Measurements from ENCODE around the gene ULK1. TPM values are rescaled to one million over a fixed set of nuclear protein-coding genes. Genes with fewer than 3 reads are reported as not detected.

ULK1 gene
- polyA plus RNA-seq, result 1.6 TPM

GRCh38 chr12:131894313-131894860 lies at the start of gene ULK1:
ULK1 (plus strand) TSS chr12:131894622; CDS start chr12:131895002, 380 bp downstream.
- peaks cover 2% of the 10 kb centered on the region for H3K36me3 Mint-ChIP-seq
- peaks cover 3 to 5% (median 4%) of the 10 kb centered on the region in 3 donors for H3K4me1 Mint-ChIP-seq
- H3K27ac Mint-ChIP-seq, result peak within 1 kb of the TSS; percentile 39 to 89 (median 86)
- H3K9me3 Mint-ChIP-seq, result no peaks in the 10 kb centered on the region
- H3K27me3 Mint-ChIP-seq, result no peaks in the 10 kb centered on the region
- peak within 1 kb of the TSS; percentile 82 to 95 (median 90) for H3K4me3 Mint-ChIP-seq

GRCh38 chr12:131844656-131845055 lies 49.8 kb upstream of the ULK1 start:
- H3K9me3 Mint-ChIP-seq, result no peaks in the 10 kb centered on the region
- no peak overlapping the region for H3K4me3 Mint-ChIP-seq

GRCh38 chr12:131845121-131845520 lies 49.3 kb upstream of the ULK1 start:
- Mint-ChIP-seq H3K4me3 (no peak overlapping the region), H3K4me1 (no peaks in the 10 kb centered on the region), H3K27ac (no peak overlapping the region), H3K27me3 (no peaks in the 10 kb centered on the region), H3K36me3 (no peaks in the 10 kb centered on the region), H3K9me3 (no peaks in the 10 kb centered on the region)

More at GRCh38 chr12:131844656-131845055, 49.8 kb upstream of the ULK1 start:
- no peaks in the 10 kb centered on the region for H3K36me3 Mint-ChIP-seq
- H3K4me1 Mint-ChIP-seq, result no peaks in the 10 kb centered on the region
- H3K27me3 Mint-ChIP-seq, result no peaks in the 10 kb centered on the region
- no peak overlapping the region for H3K27ac Mint-ChIP-seq

GRCh38 chr12:131847456-131847855 lies 47.0 kb upstream of the ULK1 start:
- Mint-ChIP-seq H3K36me3 (no peaks in the 10 kb centered on the region), H3K4me1 (no peaks in the 10 kb centered on the region), H3K4me3 (no peak overlapping the region), H3K9me3 (no peaks in the 10 kb centered on the region), H3K27ac (no peak overlapping the region), H3K27me3 (no peaks in the 10 kb centered on the region)

GRCh38 chr12:131848753-131849152 lies 45.7 kb upstream of the ULK1 start:
- Mint-ChIP-seq H3K4me3 (no peak overlapping the region), H3K4me1 (no peaks in the 10 kb centered on the region), H3K9me3 (no peaks in the 10 kb centered on the region), H3K27ac (no peak overlapping the region), H3K36me3 (no peaks in the 10 kb centered on the region), H3K27me3 (peaks cover 5% of the 10 kb centered on the region)

- Mint-ChIP-seq H3K4me3 (no peak overlapping the region), H3K27me3 (peaks cover 10% of the 10 kb centered on the region), H3K4me1 (no peaks in the 10 kb centered on the region), H3K9me3 (no peaks in the 10 kb centered on the region), H3K36me3 (no peaks in the 10 kb centered on the region), H3K27ac (no peak overlapping the region)
These were observed 44.5 kb upstream of the ULK1 start for GRCh38 chr12:131849700-131850553.

- no peaks in the 10 kb centered on the region for H3K4me1 Mint-ChIP-seq
- peaks cover 10% of the 10 kb centered on the region for H3K27me3 Mint-ChIP-seq
- H3K9me3 Mint-ChIP-seq, result peaks cover 0 to under 1% (median 0%) of the 10 kb centered on the region in 3 donors
- H3K36me3 Mint-ChIP-seq, result no peaks in the 10 kb centered on the region
- no peak overlapping the region for H3K27ac Mint-ChIP-seq
- H3K4me3 Mint-ChIP-seq, result no peak overlapping the region
These were observed 43.4 kb upstream of the ULK1 start for GRCh38 chr12:131850856-131851559.

- H3K4me3 Mint-ChIP-seq, result no peak overlapping the region
- H3K9me3 Mint-ChIP-seq, result peaks cover 0 to 2% (median 0%) of the 10 kb centered on the region in 3 donors
- no peaks in the 10 kb centered on the region for H3K36me3 Mint-ChIP-seq
- H3K27me3 Mint-ChIP-seq, result peaks cover 14% of the 10 kb centered on the region
- H3K4me1 Mint-ChIP-seq, result no peaks in the 10 kb centered on the region
- no peak overlapping the region for H3K27ac Mint-ChIP-seq
These were observed 42.5 kb upstream of the ULK1 start for GRCh38 chr12:131851741-131852550.

GRCh38 chr12:131852551-131853299 lies 41.7 kb upstream of the ULK1 start:
- no peak overlapping the region for H3K4me3 Mint-ChIP-seq

GRCh38 chr12:131853832-131854797 lies 40.3 kb upstream of the ULK1 start:
- Mint-ChIP-seq H3K27me3 (peaks cover 14% of the 10 kb centered on the region), H3K4me3 (peak overlapping the region in 1 of 4 donors; percentile 22), H3K36me3 (no peaks in the 10 kb centered on the region), H3K4me1 (no peaks in the 10 kb centered on the region), H3K9me3 (peaks cover 0 to 2% (median 0%) of the 10 kb centered on the region in 3 donors), H3K27ac (no peak overlapping the region)

More at GRCh38 chr12:131852551-131853299, 41.7 kb upstream of the ULK1 start:
- Mint-ChIP-seq H3K9me3 (peaks cover 0 to 2% (median 0%) of the 10 kb centered on the region in 3 donors), H3K27ac (no peak overlapping the region), H3K4me1 (no peaks in the 10 kb centered on the region), H3K36me3 (no peaks in the 10 kb centered on the region), H3K27me3 (peaks cover 14% of the 10 kb centered on the region)

- Mint-ChIP-seq H3K27ac (no peak overlapping the region), H3K4me3 (no peak overlapping the region), H3K4me1 (no peaks in the 10 kb centered on the region), H3K9me3 (peaks cover 0 to 2% (median 0%) of the 10 kb centered on the region in 3 donors), H3K36me3 (no peaks in the 10 kb centered on the region), H3K27me3 (peaks cover 16% of the 10 kb centered on the region)
These were observed 39.5 kb upstream of the ULK1 start for GRCh38 chr12:131854861-131855476.

GRCh38 chr12:131855521-131856142 lies 38.8 kb upstream of the ULK1 start:
- Mint-ChIP-seq H3K4me3 (no peak overlapping the region), H3K27me3 (peaks cover 18% of the 10 kb centered on the region), H3K9me3 (peaks cover 0 to 2% (median 0%) of the 10 kb centered on the region in 3 donors), H3K27ac (no peak overlapping the region), H3K4me1 (peaks cover 0 to 3% (median 0%) of the 10 kb centered on the region in 3 donors), H3K36me3 (no peaks in the 10 kb centered on the region)
